Measurements from ENCODE around the gene SAMD10.
A peak's percentile ranks its signal among the peaks of the same experiment; 100 is the strongest.

SAMD10 gene

GRCh38 chr20:63982937-63983336 is 3.5 kb upstream of the SAMD10 start:
- Histone ChIP-seq H3K79me2 (ENCODE audit: insufficient read depth, low read length) (peaks cover 45% of the 10 kb centered on the region), H3K9ac (ENCODE audit: low read depth, low read length, poor library complexity, severe bottlenecking) (peak overlapping the region; percentile 40), H4K20me1 (ENCODE audit: insufficient read depth, low read length, poor library complexity, severe bottlenecking) (peaks cover 19% of the 10 kb centered on the region), H3K4me1 (ENCODE audit: insufficient read depth, low read length, poor library complexity, severe bottlenecking) (peaks cover 32% of the 10 kb centered on the region), H2AFZ (ENCODE audit: low read length) (no peak overlapping the region), H3K9me3 (ENCODE audit: insufficient read depth, low read depth, low read length) (no peaks in the 10 kb centered on the region), H3K4me2 (ENCODE audit: low read depth, low read length, poor library complexity, severe bottlenecking) (peak overlapping the region; percentile 100), H3K36me3 (ENCODE audit: insufficient read depth, low read length) (peaks cover 28% of the 10 kb centered on the region; the same call in 1 of the 2 replicates), H3F3A (ENCODE audit: low read depth) (0 out of 2 replicates have a peak, but pooled peaks cover 7% of the 10 kb centered on the region), H3K4me3 (ENCODE audit: low read length, poor library complexity, severe bottlenecking) (peak overlapping the region; percentile 90), H3K27me3 (ENCODE audit: insufficient read depth, low read length, poor library complexity, severe bottlenecking) (no peaks in the 10 kb centered on the region), H3K9me2 (replicated peaks; ENCODE audit: low read depth, low read length) (no peaks in the 10 kb centered on the region)
- TF ChIP-seq CTCF (conservative IDR thresholded peaks at IDR 0.05; ENCODE audit: low read length) (no peak), EZH2phosphoT487 (IDR thresholded peaks at IDR 0.05; ENCODE audit: borderline replicate concordance) (no peak)

DNA sequence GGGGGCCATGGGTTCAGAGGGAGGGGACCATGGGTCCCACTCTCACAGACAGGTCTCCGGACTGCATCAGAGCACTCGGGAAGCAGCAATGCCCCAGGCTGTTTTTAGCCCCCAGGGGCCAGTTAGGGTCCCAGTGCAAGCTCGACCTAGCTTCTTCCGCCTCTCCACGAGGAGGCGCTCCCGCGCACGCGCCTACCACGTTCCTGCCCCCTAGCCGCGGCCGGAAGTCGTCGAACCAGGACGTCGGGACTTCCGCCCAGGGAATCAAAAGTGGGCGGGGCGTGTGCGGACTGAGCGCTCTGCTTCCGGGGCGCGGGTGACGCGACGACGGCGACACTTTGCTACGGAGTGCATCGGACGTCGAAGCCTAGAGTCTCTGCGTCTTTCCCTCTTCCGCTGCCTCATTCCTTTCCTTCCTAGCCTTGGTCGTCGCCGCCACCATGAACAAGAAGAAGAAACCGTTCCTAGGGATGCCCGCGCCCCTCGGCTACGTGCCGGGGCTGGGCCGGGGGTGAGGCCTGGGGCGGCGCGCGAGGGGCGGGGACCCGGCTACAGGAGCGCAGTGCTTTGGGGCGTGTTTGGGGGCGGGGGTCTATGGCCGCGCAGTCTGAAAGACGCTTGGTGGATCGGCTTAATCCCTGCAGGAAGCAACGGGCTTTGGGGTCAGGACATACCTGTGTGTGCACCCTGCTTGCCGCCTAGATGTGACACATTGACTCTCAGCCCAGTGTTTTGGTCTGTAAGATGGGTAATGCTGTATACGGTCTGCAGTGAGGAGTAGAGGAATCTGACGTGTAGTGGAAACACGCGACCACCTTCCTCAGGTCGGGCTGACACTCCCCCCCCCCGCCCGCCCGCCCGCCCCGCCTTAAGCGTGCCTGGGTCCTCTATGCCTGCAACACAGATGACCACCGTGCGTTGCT is 1.6 kb upstream of the SAMD10 start, which contains the start of gene PRPF6:
PRPF6 (plus strand) TSS at position 327 of the 923 bp plus-strand sequence; CDS start at position 441, 114 bp downstream.
- H3K36me3 ChIP-seq (ENCODE audit: insufficient read depth, low read length): peaks cover 17% of the 10 kb centered on the region; the same call in 1 of the 2 replicates
- H3K4me1 ChIP-seq (ENCODE audit: insufficient read depth, low read length, poor library complexity, severe bottlenecking): peaks cover 44% of the 10 kb centered on the region
- no peaks in the 10 kb centered on the region for H3K9me2 ChIP-seq (replicated peaks; ENCODE audit: low read depth, low read length)
- H3K9me3 ChIP-seq (ENCODE audit: insufficient read depth, low read depth, low read length): no peaks in the 10 kb centered on the region
- peak within 1 kb of the TSS; percentile 89 for H2AFZ ChIP-seq (ENCODE audit: low read length)
- peaks cover 45% of the 10 kb centered on the region for H3K79me2 ChIP-seq (ENCODE audit: insufficient read depth, low read length)
- H3K4me3 ChIP-seq (ENCODE audit: low read length, poor library complexity, severe bottlenecking): peak within 1 kb of the TSS; percentile 90
- 0 out of 2 replicates have a peak, but pooled peaks cover 7% of the 10 kb centered on the region for H3F3A ChIP-seq (ENCODE audit: low read depth)
- H3K27me3 ChIP-seq (ENCODE audit: insufficient read depth, low read length, poor library complexity, severe bottlenecking): no peaks in the 10 kb centered on the region
- TF ChIP-seq EZH2phosphoT487 (IDR thresholded peaks at IDR 0.05; ENCODE audit: borderline replicate concordance) (no peak), CTCF (conservative IDR thresholded peaks at IDR 0.05; ENCODE audit: low read length) (peak; percentile 75)
- peak within 1 kb of the TSS; percentile 88 for H3K9ac ChIP-seq (ENCODE audit: low read depth, low read length, poor library complexity, severe bottlenecking)
- H4K20me1 ChIP-seq (ENCODE audit: insufficient read depth, low read length, poor library complexity, severe bottlenecking): peaks cover 19% of the 10 kb centered on the region
- H3K4me2 ChIP-seq (ENCODE audit: low read depth, low read length, poor library complexity, severe bottlenecking): peak within 1 kb of the TSS; percentile 100

GRCh38 chr20:63980317-63980805 is 919 bp upstream of the SAMD10 start:
- H3K4me1 ChIP-seq (ENCODE audit: insufficient read depth, low read length, poor library complexity, severe bottlenecking): peaks cover 44% of the 10 kb centered on the region
- H3K9me2 ChIP-seq (replicated peaks; ENCODE audit: low read depth, low read length): no peaks in the 10 kb centered on the region
- peaks cover 11% of the 10 kb centered on the region; the same call in 1 of the 2 replicates for H3K36me3 ChIP-seq (ENCODE audit: insufficient read depth, low read length)
- H3K27me3 ChIP-seq (ENCODE audit: insufficient read depth, low read length, poor library complexity, severe bottlenecking): no peaks in the 10 kb centered on the region
- TF ChIP-seq CTCF (conservative IDR thresholded peaks at IDR 0.05; ENCODE audit: low read length): no peak
- no peak for TF ChIP-seq EZH2phosphoT487 (IDR thresholded peaks at IDR 0.05; ENCODE audit: borderline replicate concordance)
- peak overlapping the region; percentile 87 for H3K4me2 ChIP-seq (ENCODE audit: low read depth, low read length, poor library complexity, severe bottlenecking)
- H3K9me3 ChIP-seq (ENCODE audit: insufficient read depth, low read depth, low read length): no peaks in the 10 kb centered on the region
- peak overlapping the region; percentile 74 for H2AFZ ChIP-seq (ENCODE audit: low read length)
- H3K79me2 ChIP-seq (ENCODE audit: insufficient read depth, low read length): peaks cover 45% of the 10 kb centered on the region
- peaks cover 19% of the 10 kb centered on the region for H4K20me1 ChIP-seq (ENCODE audit: insufficient read depth, low read length, poor library complexity, severe bottlenecking)
- H3K4me3 ChIP-seq (ENCODE audit: low read length, poor library complexity, severe bottlenecking): peak overlapping the region; percentile 90
- H3F3A ChIP-seq (ENCODE audit: low read depth): 0 out of 2 replicates have a peak, but pooled peaks cover 7% of the 10 kb centered on the region
- peak overlapping the region; percentile 88 for H3K9ac ChIP-seq (ENCODE audit: low read depth, low read length, poor library complexity, severe bottlenecking)

Measured in Loucy (cell line).